Smooth muscle cell of the brain vasculature (primary cell): ENCODE data around the gene ATOH8.
A peak's percentile ranks its signal among the peaks of the same experiment; 100 is the strongest.

ENCODE experiments used
- DNase-seq: peaks from one replicate; pipeline ENCODE4 v3.0.0-alpha.2; 2012; ENCODE audit warnings: low read depth, low spot score

Gene ATOH8

DNA sequence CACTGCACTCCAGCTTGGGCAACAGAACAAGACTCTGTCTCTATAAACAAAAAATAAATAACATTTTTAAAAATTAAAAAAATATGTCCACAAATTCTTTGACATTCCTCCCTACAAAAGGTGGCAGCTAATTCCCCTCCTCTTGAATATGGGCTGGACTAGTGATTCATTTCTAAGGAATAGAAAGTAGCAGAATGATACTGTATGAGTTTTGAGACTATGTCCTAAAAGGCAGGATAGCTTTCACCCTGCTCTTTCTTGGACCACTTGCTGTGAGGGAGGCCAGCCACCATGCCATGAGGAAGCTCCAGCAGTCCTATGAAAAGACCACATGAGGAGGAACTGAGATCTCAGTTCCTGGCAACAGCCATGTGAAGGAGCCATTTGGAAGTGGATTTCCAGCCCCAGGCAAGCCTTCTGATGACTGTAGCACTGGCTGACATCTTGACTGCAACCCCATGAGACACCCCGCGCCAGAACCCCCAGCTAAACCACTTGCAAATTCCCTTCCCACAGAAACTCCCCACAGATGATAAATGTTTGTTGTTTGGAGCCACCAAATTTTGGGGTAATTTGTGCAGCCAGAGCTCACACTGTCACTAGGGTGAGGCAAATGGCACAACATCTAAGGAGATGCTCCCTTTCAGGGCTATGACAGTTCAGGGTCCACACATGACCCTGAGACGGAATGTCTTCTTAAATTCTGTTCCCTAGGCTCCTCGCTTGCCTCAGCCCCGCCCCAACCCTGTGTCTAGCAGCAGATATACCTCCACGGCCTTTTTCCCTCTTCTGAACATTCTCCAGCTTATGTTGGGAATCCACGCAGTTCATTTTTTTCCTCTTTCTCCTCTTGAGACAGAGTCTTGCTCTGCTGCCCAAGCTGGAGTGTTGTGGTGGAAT is 17.1 kb upstream of the ATOH8 start:
- no peak for DNase-seq

DNA sequence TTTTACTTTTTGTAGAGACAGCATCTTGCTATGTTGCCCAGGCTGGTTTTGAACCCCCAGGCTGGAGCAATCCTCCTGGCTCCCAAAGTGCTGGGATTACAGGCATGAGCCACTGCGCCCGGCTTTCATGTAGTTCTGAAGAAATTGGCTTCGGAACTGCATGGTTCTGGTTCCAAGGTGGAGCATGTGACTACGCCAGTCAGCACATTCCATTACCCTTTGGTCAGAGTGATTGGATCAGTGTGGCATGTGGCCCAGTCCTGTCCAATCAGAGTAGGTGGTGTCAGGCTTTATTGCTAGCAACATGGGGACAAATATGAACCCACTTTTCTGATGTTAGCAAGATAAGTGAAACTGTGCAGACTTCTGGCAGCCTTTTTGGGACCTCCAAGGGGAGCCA is 16.3 kb upstream of the ATOH8 start:
- no peak for DNase-seq

DNA sequence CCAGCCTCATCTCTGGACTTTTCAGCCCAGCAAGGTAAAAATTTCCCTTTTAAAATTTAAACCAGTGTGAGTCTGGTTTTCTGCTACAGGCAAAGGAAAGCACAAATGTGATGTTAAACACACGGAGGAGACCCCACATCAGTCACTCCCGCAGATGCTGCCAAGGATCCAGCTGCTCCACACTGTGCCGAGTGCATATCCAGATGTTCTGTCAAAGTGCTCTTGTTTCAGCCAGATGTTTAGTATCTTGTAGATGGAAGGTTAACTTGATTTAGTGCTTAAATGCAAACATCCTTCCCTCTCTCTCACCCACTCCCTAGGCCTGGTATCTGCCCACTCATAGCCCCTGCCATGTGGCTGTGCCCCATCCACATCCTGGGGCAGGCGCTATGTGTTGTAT is 15.8 kb upstream of the ATOH8 start:
- no peak for DNase-seq

DNA sequence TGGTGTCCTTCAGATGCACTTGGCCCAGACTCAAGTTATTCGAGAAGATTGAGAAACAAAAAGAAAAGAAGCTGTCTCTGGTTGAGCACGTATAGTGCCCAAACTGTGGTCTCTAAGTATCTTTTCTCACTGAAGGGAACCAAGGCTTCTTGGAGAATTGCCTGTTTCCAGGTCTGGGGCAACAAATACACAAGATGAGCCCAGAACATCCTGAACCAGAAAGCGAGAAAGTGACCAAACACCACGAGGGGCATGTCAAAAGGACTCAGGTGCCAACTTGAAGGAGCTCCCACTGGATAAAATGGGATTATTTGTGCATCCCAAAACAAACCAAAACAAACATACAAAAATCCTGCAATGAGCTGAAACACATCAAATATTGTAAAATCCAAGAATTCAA is 13.6 kb upstream of the ATOH8 start:
- no peak for DNase-seq

DNA sequence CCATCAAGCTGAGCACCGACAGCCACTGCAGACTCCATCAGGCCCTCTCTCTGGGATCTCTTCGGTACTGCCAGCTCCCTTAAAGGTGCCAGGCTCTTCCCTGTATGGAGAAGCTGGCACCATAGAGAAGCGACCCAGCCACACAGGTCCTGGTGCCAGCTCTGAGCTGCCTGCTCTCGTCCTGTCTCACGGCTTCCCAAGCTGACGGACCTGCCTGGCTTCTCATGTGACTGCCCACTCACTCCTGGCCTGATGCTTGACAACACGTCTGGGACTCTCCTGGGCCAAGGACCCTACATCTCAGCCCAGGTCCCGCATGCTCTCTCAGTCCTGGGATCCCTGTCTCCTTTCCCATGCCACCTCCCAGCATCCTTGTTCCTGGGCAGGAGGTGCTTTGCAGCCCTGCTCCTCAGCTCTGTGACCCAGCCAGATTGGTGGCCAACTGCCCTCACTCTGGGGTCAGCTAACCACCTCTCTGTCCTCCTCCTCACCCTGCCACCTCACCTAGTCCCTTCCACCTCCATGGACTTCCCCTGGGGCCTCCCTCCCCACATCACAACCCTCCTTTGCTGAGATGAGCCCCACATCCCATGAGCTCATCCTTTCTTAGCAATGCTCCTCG is 12.5 kb upstream of the ATOH8 start:
- no peak for DNase-seq

DNA sequence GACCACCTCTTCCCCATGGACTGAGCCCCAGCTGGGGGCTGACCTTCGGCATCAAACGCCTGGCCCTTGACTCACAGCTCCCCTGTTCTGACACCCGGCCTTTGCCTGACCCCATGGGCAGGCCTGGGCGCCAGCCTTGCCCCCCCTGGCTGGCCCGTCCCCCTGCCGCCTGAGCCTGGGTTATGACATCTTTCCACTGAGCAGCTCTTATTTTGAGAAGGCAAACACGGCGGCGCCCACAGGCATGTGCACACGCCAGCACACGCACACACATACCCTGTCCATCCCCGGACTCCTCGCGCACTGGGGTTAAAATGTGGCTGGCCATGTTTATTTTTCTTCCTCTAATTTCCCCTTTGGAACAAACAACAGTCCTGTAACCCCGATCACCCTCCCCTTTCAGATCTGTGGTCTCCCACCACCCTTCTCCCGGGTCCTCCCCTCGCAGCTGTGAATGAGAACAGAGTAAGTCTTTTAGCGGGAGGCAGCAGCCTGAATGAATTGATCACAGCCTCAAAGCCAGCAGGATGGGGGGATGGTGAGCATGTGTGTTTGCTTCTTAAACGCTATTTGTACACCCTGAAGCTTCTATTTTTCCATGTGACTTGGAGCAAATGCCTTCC is 11.8 kb upstream of the ATOH8 start:
- peak; percentile 86 for DNase-seq

DNA sequence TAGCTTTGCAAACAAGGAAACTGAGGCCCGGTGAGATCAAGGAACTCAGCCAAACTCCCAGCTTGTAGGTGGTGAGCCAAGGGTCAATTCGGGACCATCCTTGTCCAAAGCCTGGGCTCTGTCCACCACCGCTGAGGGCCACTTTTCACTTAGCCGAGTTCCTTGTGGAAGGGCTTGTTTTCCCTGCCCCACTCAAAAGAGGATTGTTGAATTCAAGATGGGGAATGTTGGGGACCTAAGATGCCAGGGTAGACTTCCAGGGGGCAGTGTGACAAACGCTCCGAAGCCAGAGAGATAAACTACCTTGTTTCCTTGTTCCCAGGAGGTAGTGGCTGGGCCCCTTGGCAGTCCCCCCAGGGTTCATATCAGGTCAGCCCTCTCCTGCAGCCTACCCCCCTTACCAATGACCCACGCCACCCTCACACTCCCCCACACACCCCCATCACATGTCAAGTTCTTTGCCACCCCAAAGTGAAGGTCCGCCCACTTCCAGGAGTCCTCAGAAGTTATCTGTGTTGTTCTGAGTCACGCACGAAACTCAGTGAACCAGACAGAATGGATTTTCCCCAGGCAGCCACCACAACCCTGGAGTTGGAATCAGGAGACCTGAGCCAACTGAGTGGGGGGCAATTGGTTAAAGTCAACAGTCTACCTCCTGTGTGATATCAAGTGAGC is 10.3 kb upstream of the ATOH8 start:
- no peak for DNase-seq

DNA sequence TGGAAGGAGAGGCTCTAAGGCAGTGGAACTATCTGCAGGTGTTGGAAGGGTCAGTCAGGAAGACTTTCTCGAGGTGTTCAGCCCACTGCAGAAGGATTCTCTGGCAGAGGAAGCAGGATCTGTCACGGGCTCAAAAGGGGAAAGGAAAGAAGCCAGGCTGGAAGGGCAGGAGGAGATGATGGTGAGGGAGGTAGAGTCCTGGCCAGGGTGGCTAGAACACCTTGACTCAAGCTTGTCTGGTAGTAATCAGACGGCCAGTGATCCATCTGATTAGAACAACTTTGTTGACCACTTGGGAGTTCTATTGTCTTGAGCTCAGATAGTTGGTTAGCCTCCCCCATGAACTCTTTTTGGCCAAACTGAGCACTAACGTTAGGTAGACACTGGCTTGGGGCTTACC is 9.7 kb upstream of the ATOH8 start:
- DNase-seq, result no peak

DNA sequence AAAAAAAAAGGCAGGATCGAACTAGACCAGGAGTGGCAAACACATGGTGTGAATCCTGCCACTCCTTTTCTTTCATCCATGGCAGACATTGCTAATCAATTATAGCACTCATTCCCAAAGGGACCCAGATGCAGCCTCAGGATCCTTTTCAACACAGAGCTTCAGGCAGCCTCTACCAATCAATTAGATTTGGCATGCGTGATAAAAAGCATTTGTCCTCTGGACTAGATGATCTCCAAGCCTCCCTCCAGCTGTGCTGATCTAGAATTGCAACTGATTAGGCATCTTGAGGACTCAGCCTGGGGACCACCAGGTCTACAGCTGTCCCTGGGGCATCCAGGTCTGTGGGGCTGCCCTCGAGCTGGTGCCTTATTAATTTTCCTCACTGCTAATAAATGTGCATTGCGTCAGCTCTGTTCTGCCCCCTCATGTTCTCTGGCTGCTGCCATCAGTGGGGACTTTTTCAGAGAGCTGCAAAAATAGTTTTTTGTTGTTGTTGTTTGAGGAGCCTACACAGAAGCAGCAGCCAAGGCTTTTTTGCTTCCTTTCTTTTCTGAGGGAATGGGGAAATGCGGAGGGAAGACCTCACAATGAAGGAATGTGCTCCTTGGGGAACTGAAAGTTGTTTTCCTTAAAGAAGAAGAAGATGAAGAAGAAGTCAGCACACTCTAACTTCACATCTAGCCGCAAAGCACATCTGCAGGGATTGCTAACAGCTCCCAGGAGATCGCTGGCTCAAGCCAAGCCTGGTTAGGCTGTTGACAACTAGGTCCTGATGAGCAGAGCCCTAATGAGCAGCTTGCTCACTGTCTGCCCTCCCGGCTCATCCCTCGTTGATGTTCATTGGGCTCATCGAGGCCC is 8.8 kb upstream of the ATOH8 start:
- DNase-seq, result no peak

DNA sequence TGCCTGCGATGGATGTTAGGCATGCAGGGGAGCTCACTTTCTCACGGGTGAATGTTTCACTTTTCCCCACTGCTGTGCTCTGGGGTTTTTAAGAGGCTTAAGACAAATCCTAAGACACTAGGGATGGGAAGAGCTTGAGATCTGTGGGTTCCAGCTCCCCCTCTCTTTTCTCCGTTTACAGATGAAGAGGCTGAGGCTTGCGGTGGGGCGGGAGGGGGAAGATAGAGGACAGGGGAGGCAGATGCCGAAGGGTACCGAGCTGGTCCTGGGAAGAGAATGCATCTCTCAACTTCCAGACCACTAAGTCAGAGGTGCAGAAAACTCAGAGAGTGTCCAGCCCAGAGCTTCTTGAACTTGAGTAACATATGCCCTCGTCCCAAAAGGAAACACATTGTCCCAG is 8.2 kb upstream of the ATOH8 start:
- DNase-seq, result no peak

DNA sequence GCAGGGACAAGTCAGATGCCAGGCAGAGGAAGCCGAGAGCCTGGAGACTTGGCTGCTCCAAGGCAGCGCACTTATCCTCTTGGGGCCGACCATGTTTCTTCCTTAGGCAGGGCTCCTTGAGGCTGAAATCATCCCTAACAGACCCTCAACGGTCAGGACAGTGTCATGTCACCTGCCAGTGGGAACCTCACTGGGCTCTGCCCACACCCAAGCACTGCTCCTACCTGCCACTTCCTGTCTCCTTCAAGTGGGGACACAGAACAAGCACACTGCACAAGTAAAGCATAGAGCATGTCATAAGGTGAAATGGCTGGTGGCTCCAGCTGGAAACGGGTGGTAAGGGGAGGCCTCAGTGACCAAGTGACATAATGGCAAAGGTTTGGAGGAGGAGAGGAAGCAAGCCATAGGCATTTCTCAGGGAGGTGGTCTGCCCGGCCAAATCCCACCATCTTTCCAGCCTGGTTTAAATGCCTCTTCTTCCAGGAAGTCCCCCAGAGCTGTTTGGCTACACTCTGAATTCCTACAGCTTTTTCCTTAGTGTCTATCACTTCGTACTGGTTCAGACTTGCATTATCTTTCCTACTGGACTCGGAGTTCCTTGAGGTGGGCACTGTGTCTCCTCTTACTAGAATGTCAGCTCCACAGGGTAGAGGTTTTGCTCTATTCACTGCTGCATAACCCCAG is 7.3 kb upstream of the ATOH8 start:
- DNase-seq, result no peak

DNA sequence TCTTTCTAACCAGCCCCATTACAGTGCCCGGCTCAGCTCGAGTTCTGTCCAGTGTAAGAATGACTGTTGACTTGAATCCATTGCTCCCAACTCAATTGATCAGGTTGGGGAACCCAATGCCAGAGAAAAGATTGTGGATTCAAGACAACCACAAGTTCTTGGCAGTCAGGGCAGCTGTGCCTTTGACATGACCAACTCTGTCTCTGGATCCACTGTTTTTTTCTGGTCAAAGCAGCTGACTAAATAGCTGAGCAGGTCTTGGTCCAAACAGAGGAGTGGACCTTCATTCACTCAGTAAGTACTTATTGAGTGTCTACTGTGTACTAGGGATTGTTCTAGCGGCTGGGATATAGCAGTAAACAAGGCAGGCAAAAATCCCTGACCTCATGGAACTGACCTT is 6.3 kb upstream of the ATOH8 start:
- DNase-seq, result no peak

DNA sequence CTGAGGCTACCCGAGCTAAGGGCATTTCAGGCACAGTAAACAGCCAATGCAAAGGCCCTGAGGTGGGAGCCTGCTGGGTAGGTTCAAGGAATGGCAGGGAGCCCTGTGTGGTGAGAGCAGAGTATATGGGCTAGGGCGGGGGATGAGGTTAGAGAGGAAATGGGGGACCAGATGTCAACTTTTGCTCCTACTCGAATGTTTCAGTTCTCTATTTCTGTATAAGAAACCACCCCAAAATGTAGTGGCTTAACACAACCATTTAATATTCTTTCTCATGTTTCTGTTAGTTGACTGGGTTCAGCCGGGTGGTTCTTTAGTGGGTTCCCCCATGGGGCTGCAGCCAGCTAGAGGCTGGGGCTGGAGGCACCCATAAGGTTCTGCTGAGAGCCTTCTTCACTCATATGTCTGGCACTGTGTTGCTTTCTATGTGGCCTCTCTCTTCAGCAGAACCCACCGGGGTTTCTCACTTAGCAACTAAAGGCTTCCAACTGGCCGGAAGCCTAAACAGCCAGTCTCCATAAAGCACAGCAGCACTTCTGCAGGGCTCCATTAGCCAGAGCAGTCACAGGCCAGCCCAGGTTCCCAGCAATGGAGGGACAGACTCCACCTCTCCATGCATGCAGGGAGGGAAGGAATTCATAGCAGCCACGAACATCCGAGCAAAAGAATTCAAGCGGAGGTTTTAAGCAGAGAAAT is 5.6 kb upstream of the ATOH8 start:
- no peak for DNase-seq

DNA sequence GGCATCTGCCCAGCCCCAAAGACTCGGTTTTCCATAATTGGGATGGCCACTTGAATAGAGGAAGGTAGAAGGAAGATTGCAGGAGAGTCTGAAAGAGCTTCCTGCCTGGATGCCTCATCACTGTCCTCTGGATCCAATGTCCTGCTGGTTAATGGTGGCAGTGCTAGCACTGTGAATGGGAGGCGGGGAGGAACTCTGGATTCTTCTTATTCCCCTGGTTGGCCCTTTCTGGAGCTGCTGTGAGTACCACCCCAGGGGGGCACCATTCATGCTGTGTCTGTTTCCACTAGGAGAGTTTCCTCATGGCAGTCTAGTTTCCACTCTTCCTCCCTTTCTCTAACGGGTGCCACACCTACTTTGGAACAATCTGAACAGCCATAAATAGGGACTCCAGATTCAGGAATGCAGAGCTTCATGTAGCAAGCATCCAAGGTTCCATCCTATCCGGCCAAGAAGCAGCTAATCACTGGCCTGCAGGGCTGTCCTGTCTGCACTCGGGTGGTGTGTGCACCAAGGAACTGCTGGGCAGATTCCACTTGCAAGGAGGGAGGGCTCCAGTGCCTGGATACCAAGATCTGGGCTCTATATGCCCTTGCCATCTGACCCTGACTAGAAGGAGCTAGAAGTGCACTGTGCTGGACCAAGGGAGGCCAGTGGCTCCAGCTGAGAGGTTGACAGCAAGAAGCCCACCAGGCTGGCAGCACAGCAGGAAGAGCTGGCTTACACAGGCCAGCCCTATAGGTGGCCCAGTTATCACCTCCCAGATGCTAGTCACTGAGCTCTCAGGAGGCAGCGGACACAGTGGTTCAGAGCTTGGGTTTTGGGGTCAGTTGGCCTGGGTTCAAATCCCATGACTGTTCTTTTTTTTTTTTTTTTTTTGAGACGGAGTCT is 4.6 kb upstream of the ATOH8 start:
- DNase-seq, result no peak

DNA sequence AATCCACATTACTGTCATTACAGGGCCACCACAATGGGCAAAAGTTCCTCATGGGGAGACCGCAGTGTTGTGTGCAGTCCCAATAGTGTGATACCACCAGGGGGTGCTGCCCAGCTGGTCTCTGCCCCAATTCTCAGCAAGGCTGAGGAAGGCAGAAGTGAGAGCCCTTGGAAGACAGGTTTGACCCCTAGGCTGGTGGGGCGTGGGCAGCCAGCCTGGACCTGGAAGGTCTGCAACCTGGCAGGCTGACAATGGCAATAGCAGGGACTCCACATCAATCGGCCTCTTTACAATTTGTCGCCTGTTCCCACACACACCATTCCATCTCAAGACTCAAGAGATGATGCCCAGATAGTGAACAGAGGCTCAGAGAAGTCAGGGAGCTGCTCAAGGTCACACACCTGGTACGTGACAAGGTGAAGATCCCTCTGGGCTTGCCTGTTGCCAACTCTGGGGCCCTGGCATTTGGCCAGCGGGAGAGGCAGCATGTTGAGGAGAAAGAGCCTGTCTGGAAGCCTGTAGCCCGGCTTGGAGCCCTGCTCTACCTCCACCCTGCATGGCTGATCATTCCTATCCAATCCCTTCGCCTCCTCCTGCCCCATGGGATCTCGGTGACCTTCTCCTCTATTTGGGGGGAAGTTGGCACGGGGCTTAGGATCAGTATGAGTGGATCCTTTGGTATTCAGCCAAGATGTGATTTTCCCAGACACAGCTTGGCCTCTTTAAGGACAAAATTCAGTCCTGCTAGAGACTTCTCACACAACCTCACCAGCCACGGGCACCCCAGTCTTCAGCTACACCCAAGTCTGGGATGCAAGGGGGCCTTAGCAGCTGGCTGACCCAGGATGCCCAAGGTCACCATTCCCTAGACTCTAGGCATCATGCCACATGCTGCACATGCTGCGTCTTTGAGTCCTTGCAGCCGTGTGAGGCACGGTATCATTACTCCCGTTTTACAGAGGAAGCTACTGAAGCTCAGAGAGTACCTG is 2.9 kb upstream of the ATOH8 start:
- DNase-seq, result no peak

DNA sequence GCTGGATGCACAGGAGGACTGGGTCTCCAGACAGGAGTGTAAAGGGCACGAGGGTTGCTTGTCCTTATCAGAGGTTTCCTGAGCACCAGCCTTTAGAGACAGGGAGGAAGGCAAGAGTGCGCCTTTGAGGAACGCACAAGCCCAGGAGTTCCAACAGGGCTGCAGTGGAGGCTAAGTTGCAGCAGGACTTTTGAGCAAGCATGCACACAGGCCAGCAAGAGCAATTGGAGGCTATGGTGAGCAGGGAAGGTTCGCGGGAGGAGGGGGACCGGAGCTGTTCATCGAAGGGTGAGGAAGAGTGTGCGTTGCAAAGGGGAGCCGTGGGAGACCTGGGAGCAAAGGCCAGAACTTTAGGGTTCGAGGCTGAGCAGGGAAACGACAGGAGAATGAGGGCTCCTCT is 2.2 kb upstream of the ATOH8 start:
- no peak for DNase-seq

DNA sequence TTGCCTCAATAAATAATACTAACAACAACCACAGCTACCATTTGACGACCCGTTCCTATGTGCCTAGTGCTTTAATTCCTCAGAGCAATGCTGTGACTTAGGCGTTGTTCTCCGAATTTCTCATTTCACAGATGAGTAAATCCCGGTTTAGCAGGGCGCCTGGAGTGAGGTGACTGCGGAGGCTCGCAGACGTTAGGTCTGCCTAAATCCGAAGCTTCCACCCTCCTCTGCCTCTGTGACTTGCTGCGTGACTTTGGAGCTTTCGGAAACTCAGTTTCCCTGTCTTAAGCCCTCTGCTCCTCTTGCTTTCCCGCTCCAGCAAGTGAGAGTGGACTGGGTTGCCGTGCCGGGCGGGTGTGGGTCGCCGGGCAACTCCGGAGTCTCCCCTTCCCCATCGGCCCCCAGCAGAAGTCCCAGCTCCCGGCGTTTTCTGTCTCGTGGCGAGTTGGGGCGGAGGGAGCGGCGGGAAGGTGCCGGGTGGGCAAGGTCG is 711 bp upstream of the ATOH8 start:
- no peak for DNase-seq
